B cell (primary cell): ENCODE data around the gene LPO. TPM values are rescaled to one million over a fixed set of nuclear protein-coding genes. Genes with fewer than 3 reads are reported as not detected.
A peak's percentile ranks its signal among the peaks of the same experiment; 100 is the strongest.

Source experiments
- ATAC-seq: fragments of 200-7000 bp; cut with Tn5 transposase; one replicate; pipeline ENCODE4 v1.10.0; 2021; ENCODE audit warnings: low read depth, mild to moderate bottlenecking, moderate number of reproducible peaks, moderate library complexity
- CTCF ChIA-PET: fragments of 350-600 bp; sonication (Branson Sonifier 250); formaldehyde crosslinking; loops from one replicate; lab custom pipeline; 2021; ENCODE audit warnings: antibody characterized with exemption, inconsistent platforms; lab: Charles Lee
- POLR2A ChIA-PET: fragments of 350-600 bp; sonication (Branson Sonifier 250); formaldehyde crosslinking; loops from one replicate; lab custom pipeline; 2021; ENCODE audit warnings: antibody characterized with exemption; lab: Charles Lee
- DNase-seq: peaks from one replicate; pipeline ENCODE4 v3.0.0; 2013
- H2AFZ ChIP-seq: 2 replicates; pipeline ENCODE4 v1.6.1; 2012; ENCODE audit warnings: mild to moderate bottlenecking, low read depth, low read length; ENCODE audit not compliant: insufficient read depth, poor library complexity, severe bottlenecking
- H3K27ac ChIP-seq, 2 donors: 1 replicate in 1 of 2; 2 replicates in 1 of 2; pipeline ENCODE4 v1.5.1; 2012 to 2013; ENCODE audit warnings: low read length in 2 of 2, mild to moderate bottlenecking in 2 of 2, moderate library complexity in 1 of 2
- H3K27me3 ChIP-seq, 4 experiments: fragments of 200-600 bp in 1 of 4; sonication (generic) in 1 of 4; replicated peaks in 1 of 4; 1 replicate in 2 of 4; 2 replicates in 2 of 4; pipeline versions ENCODE4 v1.6.1 to v1.7.0; 2013 to 2016; ENCODE audit warnings: low read length in 3 of 4, mild to moderate bottlenecking in 2 of 4, mixed read lengths in 1 of 4, moderate library complexity in 1 of 4; ENCODE audit not compliant: insufficient read depth in 4 of 4, control insufficient read depth in 3 of 4; ENCODE audit errors: control extremely low read depth in 1 of 4
- H3K36me3 ChIP-seq, 2 experiments: replicated peaks in 1 of 2; 1 replicate in 1 of 2; 2 replicates in 1 of 2; pipeline versions ENCODE4 v1.6.1 to v1.7.1; 2013; ENCODE audit warnings: low read length in 1 of 2; ENCODE audit not compliant: insufficient read depth in 2 of 2, control insufficient read depth in 1 of 2; ENCODE audit errors: control extremely low read depth in 1 of 2, extremely low read depth in 1 of 2
- H3K4me1 ChIP-seq, 2 donors: fragments of 200-600 bp in 1 of 2; sonication (generic) in 1 of 2; 1 replicate in 1 of 2; 2 replicates in 1 of 2; pipeline versions ENCODE4 v1.5.1 to v1.6.1; 2013 to 2017; ENCODE audit warnings: low read length in 2 of 2; ENCODE audit not compliant: control insufficient read depth in 2 of 2, insufficient read depth in 2 of 2
- H3K4me2 ChIP-seq: replicated peaks from 2 replicates; pipeline ENCODE3; 2012; ENCODE audit warnings: mild to moderate bottlenecking, low read depth, low read length; ENCODE audit not compliant: poor library complexity, severe bottlenecking
- H3K4me3 ChIP-seq, 5 experiments: fragments of 200-600 bp in 1 of 5; sonication (generic) in 1 of 5; 1 replicate in 3 of 5; 2 replicates in 2 of 5; pipeline versions ENCODE4 v1.5.1 to v1.7.0; 2011 to 2016; ENCODE audit warnings: low read length in 4 of 5, mild to moderate bottlenecking in 4 of 5, low read depth in 2 of 5, control low read depth in 1 of 5, moderate library complexity in 1 of 5; ENCODE audit not compliant: insufficient read depth in 1 of 5; ENCODE audit errors: control extremely low read depth in 1 of 5, extremely low read depth in 1 of 5
- H3K79me2 ChIP-seq: fragments of 200-600 bp; sonication (generic); one replicate; pipeline ENCODE4 v1.6.0; 2016; ENCODE audit warnings: low read length; ENCODE audit not compliant: control insufficient read depth, insufficient read depth
- H3K9ac ChIP-seq: fragments of 200-600 bp; sonication (generic); 2 replicates; pipeline ENCODE4 v1.6.1; 2017; ENCODE audit warnings: mild to moderate bottlenecking, low read length, moderate library complexity
- H3K9me3 ChIP-seq, 3 donors: one replicate each; pipeline versions ENCODE4 v1.6.1 to v1.7.1; 2013; ENCODE audit warnings: low read length in 2 of 3; ENCODE audit not compliant: control insufficient read depth in 2 of 3, insufficient read depth in 1 of 3; ENCODE audit errors: control extremely low read depth in 1 of 3
- H4K20me1 ChIP-seq: 2 replicates; pipeline ENCODE4 v1.6.0; 2012; ENCODE audit warnings: mild to moderate bottlenecking, low read length; ENCODE audit not compliant: insufficient read depth, control insufficient read depth, poor library complexity, severe bottlenecking
- H3K27ac Mint-ChIP-seq: one replicate; pipeline ENCODE4 v1.8.0; 2021; ENCODE audit warnings: mixed read lengths
- H3K27me3 Mint-ChIP-seq: one replicate; pipeline ENCODE4 v1.8.0; 2021; ENCODE audit warnings: mixed read lengths
- H3K4me1 Mint-ChIP-seq: one replicate; pipeline ENCODE4 v1.8.0; 2021; ENCODE audit warnings: mixed read lengths
- H3K4me3 Mint-ChIP-seq: one replicate; pipeline ENCODE4 v1.8.0; 2021; ENCODE audit warnings: mixed read lengths
- H3K9me3 Mint-ChIP-seq: one replicate; pipeline ENCODE4 v1.8.0; 2022; ENCODE audit warnings: mixed read lengths; ENCODE audit not compliant: insufficient read depth
- CTCF ChIP-seq: fragments of 200-600 bp; IDR thresholded peaks from one replicate; pipeline ENCODE4 v1.8.0; 2022; ENCODE audit warnings: antibody characterized with exemption, mild to moderate bottlenecking
- EZH2 ChIP-seq: IDR thresholded peaks from 2 replicates; pipeline ENCODE4 v1.6.1; 2012; ENCODE audit warnings: borderline replicate concordance, low read depth, mild to moderate bottlenecking, moderate library complexity, low read length; ENCODE audit not compliant: insufficient read depth, poor library complexity, severe bottlenecking
- WGBS: methylation state at CpG from one replicate; pipeline ENCODE4 v1.1.5; 2013; ENCODE audit warnings: missing lambda C conversion rate; ENCODE audit not compliant: insufficient coverage; 5-methylcytosine and 5-hydroxymethylcytosine counted together
- intact Hi-C: fragments of 100-400 bp; cut with micrococcal nuclease; formaldehyde crosslinking; loops from one replicate; pipeline ENCODE4 v1.10.0; 2022
- polyA plus RNA-seq: library from polyadenylated mRNA; depleted of rRNA; stranded (reverse); fragments of >200 nt; gene quantifications from 2 replicates; pipeline ENCODE4 v1.2.3, GENCODE V29; 2012
- total RNA-seq, 2 donors: library from RNA; stranded (reverse); fragments of 120-200 nt in 1 of 2; gene quantifications; 1 replicate in 1 of 2; 2 replicates in 1 of 2; pipeline versions ENCODE4 v1.2.3 to v1.2.4, GENCODE V29; 2013 to 2022

Gene LPO
- total and polyA plus RNA-seq, 2 donors (not counting 1 experiment from before 2014, with no cell fraction given) = not detected

DNA sequence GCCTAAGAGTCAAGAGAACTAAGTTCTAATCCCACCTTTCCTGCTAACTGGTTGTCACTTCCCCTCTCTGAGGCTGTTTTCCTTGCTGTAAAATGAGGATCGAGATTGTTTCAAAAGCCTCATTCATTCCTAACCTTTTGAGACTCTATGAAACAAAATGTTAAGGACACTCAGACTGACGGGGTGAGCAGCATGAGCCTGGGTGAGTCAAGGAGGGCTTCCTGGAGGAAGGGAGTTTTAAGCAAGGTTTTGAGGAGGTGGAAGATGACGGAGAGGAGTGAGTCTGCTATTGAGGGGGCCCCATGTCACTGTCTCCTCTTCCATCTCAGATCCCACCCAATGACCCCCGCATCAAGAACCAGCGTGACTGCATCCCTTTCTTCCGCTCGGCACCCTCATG lies 41.8 kb upstream of the LPO start:
- Mint-ChIP-seq H3K9me3 (no peaks in the 10 kb centered on the region), H3K4me3 (no peak overlapping the region), H3K27ac (no peak overlapping the region), H3K4me1 (peaks cover 3% of the 10 kb centered on the region), H3K27me3 (peaks cover 41% of the 10 kb centered on the region)
- 95% methylated on average over 4 of the region's 7 CpGs for WGBS
- H2AFZ ChIP-seq = no peak overlapping the region
- H3K4me3 ChIP-seq = no peak overlapping the region
- TF ChIP-seq CTCF (no peak), EZH2 (no peak)
- H3K4me1 ChIP-seq = peaks cover 0 to 5% of the 10 kb centered on the region in 2 donors
- ChIA-PET CTCF (no interaction called here), POLR2A (no interaction called here)
- intact Hi-C loops = no loop called here
- H3K27me3 ChIP-seq = peaks cover 0 to 2% (median 0%) of the 10 kb centered on the region in 4 experiments
- no peak overlapping the region for H3K27ac ChIP-seq
- H3K9me3 ChIP-seq = peaks cover 0 to 2% (median 0%) of the 10 kb centered on the region in 3 donors
- no peak for DNase-seq
- no peaks in the 10 kb centered on the region for H4K20me1 ChIP-seq
- H3K9ac ChIP-seq = no peak overlapping the region
- H3K79me2 ChIP-seq = no peaks in the 10 kb centered on the region
- no peak for ATAC-seq
- H3K4me2 ChIP-seq = no peak overlapping the region
- no peaks in the 10 kb centered on the region for H3K36me3 ChIP-seq

DNA sequence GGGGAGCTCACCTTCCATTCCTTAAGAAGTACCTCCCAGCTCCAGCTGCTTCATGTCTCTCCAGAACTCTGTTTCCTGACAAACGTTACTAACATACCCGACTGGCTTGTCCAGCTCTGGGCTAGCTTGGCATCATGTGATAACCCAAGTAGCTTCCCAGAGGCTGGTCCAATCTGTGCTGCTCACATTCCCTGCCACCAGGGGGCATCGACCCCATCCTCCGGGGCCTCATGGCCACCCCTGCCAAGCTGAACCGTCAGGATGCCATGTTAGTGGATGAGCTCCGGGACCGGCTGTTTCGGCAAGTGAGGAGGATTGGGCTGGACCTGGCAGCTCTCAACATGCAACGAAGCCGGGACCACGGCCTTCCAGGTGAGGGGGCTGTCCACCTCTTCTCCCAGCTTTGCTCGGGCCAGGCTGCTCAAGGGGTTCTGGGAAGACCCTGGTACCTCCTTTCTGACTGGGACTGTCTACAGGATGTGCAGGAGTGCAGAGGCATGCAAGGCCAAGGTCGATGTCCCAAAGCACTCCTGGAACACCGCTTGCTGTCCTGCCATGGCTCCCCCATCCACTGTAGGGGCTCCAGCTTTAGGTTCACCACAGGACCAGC lies 38.3 kb upstream of the LPO start:
- Mint-ChIP-seq H3K27me3 (peaks cover 33% of the 10 kb centered on the region), H3K27ac (no peak overlapping the region), H3K4me1 (peaks cover 3% of the 10 kb centered on the region), H3K9me3 (no peaks in the 10 kb centered on the region), H3K4me3 (no peak overlapping the region)
- H3K4me2 ChIP-seq = no peak overlapping the region
- H3K79me2 ChIP-seq = no peaks in the 10 kb centered on the region
- peaks cover 0 to 5% of the 10 kb centered on the region in 2 donors for H3K4me1 ChIP-seq
- ATAC-seq = peak; percentile 70
- peak; percentile 64 for DNase-seq
- intact Hi-C loops = loop anchor here (1.0 kb wide), 1 partner anchor 49 kb away; no protein-coding TSS in a partner anchor
- no peak overlapping the region for H3K27ac ChIP-seq
- H2AFZ ChIP-seq = peak overlapping the region; percentile 16
- CTCF ChIA-PET = interaction anchor here (0.7 to 4.6 kb wide), 25 partner anchors 9 to 805 kb away, joined by 3 to 29 read pairs (median 5); partner anchors contain the start of genes LPO, MKS1 and RNF43
- WGBS = 55% methylated on average over 14 of the region's 14 CpGs
- H3K27me3 ChIP-seq = peaks cover 0 to 2% (median 0%) of the 10 kb centered on the region in 4 experiments
- H3K36me3 ChIP-seq = no peaks in the 10 kb centered on the region
- no peaks in the 10 kb centered on the region for H4K20me1 ChIP-seq
- POLR2A ChIA-PET = interaction anchor here (0.5 kb wide), 1 partner anchor 33 kb away, joined by 4 read pairs; no protein-coding TSS in a partner anchor
- H3K9ac ChIP-seq = no peak overlapping the region
- peak; percentile 77 for TF ChIP-seq CTCF
- no peak for TF ChIP-seq EZH2
- H3K4me3 ChIP-seq = no peak overlapping the region
- no peaks in the 10 kb centered on the region for H3K9me3 ChIP-seq
